Measurements from ENCODE around the gene IGSF3. TPM values are rescaled to one million over a fixed set of nuclear protein-coding genes. Genes with fewer than 3 reads are reported as not detected.

The IGSF3 gene
- total RNA-seq, 2 experiments from 2014 or later = 0.08 to 0.22 TPM

GRCh38 chr1:116561563-116561962, 106.0 kb downstream of the IGSF3 start:
- ChIA-PET POLR2A (no interaction called here), CTCF (interaction anchor here (1.6 kb wide), 1 partner anchor 9 kb away, joined by 3 read pairs; the partner anchor contains the start of gene CD58)
- no peaks in the 10 kb centered on the region for H3K27me3 ChIP-seq (ENCODE audit: control insufficient read depth in 1 of 2, insufficient read depth in 2 of 2, low read length in 2 of 2)
- peaks cover 4% of the 10 kb centered on the region for H3K36me3 ChIP-seq (ENCODE audit: insufficient read depth, low read length)
- TF ChIP-seq, protein P1, sequence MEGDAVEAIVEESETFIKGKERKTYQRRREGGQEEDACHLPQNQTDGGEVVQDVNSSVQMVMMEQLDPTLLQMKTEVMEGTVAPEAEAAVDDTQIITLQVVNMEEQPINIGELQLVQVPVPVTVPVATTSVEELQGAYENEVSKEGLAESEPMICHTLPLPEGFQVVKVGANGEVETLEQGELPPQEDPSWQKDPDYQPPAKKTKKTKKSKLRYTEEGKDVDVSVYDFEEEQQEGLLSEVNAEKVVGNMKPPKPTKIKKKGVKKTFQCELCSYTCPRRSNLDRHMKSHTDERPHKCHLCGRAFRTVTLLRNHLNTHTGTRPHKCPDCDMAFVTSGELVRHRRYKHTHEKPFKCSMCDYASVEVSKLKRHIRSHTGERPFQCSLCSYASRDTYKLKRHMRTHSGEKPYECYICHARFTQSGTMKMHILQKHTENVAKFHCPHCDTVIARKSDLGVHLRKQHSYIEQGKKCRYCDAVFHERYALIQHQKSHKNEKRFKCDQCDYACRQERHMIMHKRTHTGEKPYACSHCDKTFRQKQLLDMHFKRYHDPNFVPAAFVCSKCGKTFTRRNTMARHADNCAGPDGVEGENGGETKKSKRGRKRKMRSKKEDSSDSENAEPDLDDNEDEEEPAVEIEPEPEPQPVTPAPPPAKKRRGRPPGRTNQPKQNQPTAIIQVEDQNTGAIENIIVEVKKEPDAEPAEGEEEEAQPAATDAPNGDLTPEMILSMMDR (IDR thresholded peaks at IDR 0.05) = no peak
- Mint-ChIP-seq H3K4me1 (ENCODE audit: low read depth) (peaks cover 61% of the 10 kb centered on the region), H3K27me3 (no peaks in the 10 kb centered on the region), H3K9me3 (peaks cover 2% of the 10 kb centered on the region), H3K4me3 (no peak overlapping the region), H3K36me3 (ENCODE audit: low read depth) (peaks cover 6% of the 10 kb centered on the region), H3K27ac (peak overlapping the region; percentile 52)
- peaks cover 35% of the 10 kb centered on the region for H3K4me1 ChIP-seq (ENCODE audit: insufficient read depth, low read length)
- intact Hi-C loops (cut with DNase I, micrococcal nuclease) = no loop called here
- ATAC-seq (ENCODE audit: poor library complexity) = no peak
- peaks cover 5 to 8% of the 10 kb centered on the region in 2 experiments for H3K9me3 ChIP-seq (ENCODE audit: control insufficient read depth in 1 of 2, insufficient read depth in 1 of 2, low read length in 2 of 2)
- no peak overlapping the region for H3K27ac ChIP-seq (ENCODE audit: low read depth in 1 of 2, low read length in 2 of 2)
- no peak overlapping the region for H3K4me3 ChIP-seq (ENCODE audit: low read length)
- DNase-seq = no peak

GRCh38 chr1:116560704-116561490, 106.6 kb downstream of the IGSF3 start:
- peaks cover 2% of the 10 kb centered on the region for H3K9me3 Mint-ChIP-seq
- peaks cover 60% of the 10 kb centered on the region for H3K4me1 Mint-ChIP-seq (ENCODE audit: low read depth)
- H3K36me3 Mint-ChIP-seq (ENCODE audit: low read depth) = peaks cover 6% of the 10 kb centered on the region
- Histone ChIP-seq H3K27ac (ENCODE audit: low read depth in 1 of 2, low read length in 2 of 2) (no peak overlapping the region), H3K27me3 (ENCODE audit: control insufficient read depth in 1 of 2, insufficient read depth in 2 of 2, low read length in 2 of 2) (no peaks in the 10 kb centered on the region), H3K9me3 (ENCODE audit: control insufficient read depth in 1 of 2, insufficient read depth in 1 of 2, low read length in 2 of 2) (peaks cover 5 to 8% of the 10 kb centered on the region in 2 experiments), H3K4me1 (ENCODE audit: insufficient read depth, low read length) (peaks cover 41% of the 10 kb centered on the region), H3K36me3 (ENCODE audit: insufficient read depth, low read length) (peaks cover 4% of the 10 kb centered on the region), H3K4me3 (ENCODE audit: low read length) (no peak overlapping the region)
- H3K27ac Mint-ChIP-seq = peak overlapping the region; percentile 52
- no peaks in the 10 kb centered on the region for H3K27me3 Mint-ChIP-seq
- ChIA-PET POLR2A (no interaction called here), CTCF (interaction anchor here (1.6 kb wide), 1 partner anchor 9 kb away, joined by 3 read pairs; the partner anchor contains the start of gene CD58)
- ATAC-seq (ENCODE audit: poor library complexity) (no peak), DNase-seq (peak in 1 of 14 experiments; percentile 23)
- peak overlapping the region; percentile 48 for H3K4me3 Mint-ChIP-seq
- intact Hi-C loops (cut with DNase I, micrococcal nuclease) = no loop called here
- TF ChIP-seq, protein P1 (IDR thresholded peaks at IDR 0.05) = no peak

DNA sequence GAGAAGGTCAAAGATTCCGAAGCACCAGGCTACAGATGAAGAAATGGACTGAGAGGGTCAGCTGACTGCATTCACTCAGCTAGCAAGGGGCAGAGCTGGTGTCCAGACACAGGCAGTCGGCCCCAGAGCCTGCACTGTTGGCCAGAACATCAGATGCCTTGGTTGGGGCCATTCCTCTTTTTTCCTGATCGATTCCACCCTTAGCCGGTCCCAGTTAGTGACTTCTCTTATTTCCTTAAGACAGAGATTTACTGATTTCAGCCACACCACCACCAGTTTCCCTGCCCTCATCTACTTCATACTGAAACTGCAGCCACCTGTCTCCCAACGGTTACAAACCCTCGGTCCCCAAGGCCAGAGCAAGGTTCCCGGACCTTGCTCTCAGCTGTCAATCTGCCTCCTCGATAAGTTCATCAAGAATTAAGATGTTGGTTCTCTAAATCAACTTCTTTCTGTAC, 108.2 kb downstream of the IGSF3 start:
- Mint-ChIP-seq H3K9me3 (peaks cover 2% of the 10 kb centered on the region), H3K4me3 (peak overlapping the region; percentile 46), H3K27me3 (no peaks in the 10 kb centered on the region), H3K27ac (peak overlapping the region; percentile 43), H3K36me3 (ENCODE audit: low read depth) (peaks cover 5% of the 10 kb centered on the region), H3K4me1 (ENCODE audit: low read depth) (peaks cover 69% of the 10 kb centered on the region)
- ChIA-PET POLR2A (interaction anchor here (0.8 to 1.2 kb wide), 2 partner anchors 9 to 10 kb away, joined by 3 to 4 read pairs; no protein-coding TSS in a partner anchor), CTCF (interaction anchor here (1.6 kb wide), 1 partner anchor 420 kb away, joined by 4 read pairs; no protein-coding TSS in a partner anchor)
- no peak for ATAC-seq (ENCODE audit: poor library complexity)
- H3K9me3 ChIP-seq (ENCODE audit: control insufficient read depth in 1 of 2, insufficient read depth in 1 of 2, low read length in 2 of 2) = peaks cover 5 to 8% of the 10 kb centered on the region in 2 experiments
- no peaks in the 10 kb centered on the region for H3K36me3 ChIP-seq (ENCODE audit: insufficient read depth, low read length)
- TF ChIP-seq, protein P1 (IDR thresholded peaks at IDR 0.05) = no peak
- H3K27ac ChIP-seq (ENCODE audit: low read depth in 1 of 2, low read length in 2 of 2) = no peak overlapping the region
- H3K4me1 ChIP-seq (ENCODE audit: insufficient read depth, low read length) = peaks cover 41% of the 10 kb centered on the region
- no peak for DNase-seq
- no peak overlapping the region for H3K4me3 ChIP-seq (ENCODE audit: low read length)
- intact Hi-C loops (cut with DNase I, micrococcal nuclease) = loop anchor here in 1 of 2 experiments (5.0 kb wide), 1 partner anchor 57 kb away; no protein-coding TSS in a partner anchor
- no peaks in the 10 kb centered on the region for H3K27me3 ChIP-seq (ENCODE audit: control insufficient read depth in 1 of 2, insufficient read depth in 2 of 2, low read length in 2 of 2)
